Stimulated activated CD4-positive, alpha-beta T cell treated with anti-CD3 and anti-CD28 coated beads, Interleukin-4, amount 100 ng/mL, for 1 hour (primary cell): ENCODE results near the gene GPM6B.

Source experiments
- DNase-seq: peaks from one replicate; pipeline ENCODE4 v3.0.0-alpha.2; 2020

The GPM6B gene

GRCh38 chrX:13816643-13817627 lies at the start of gene GPM6B:
GPM6B (minus strand) TSS chrX:13817093; CDS start chrX:13816904, 189 bp downstream.
- DNase-seq, result no peak

- no peak for DNase-seq
Measured at GRCh38 chrX:13864264-13864663, 47.4 kb upstream of the GPM6B start.

GRCh38 chrX:13863324-13863723 lies 46.4 kb upstream of the GPM6B start:
- no peak for DNase-seq

GRCh38 chrX:13859724-13860123 lies 42.8 kb upstream of the GPM6B start:
- DNase-seq, result no peak

- no peak for DNase-seq
Measured at GRCh38 chrX:13857804-13858203, 40.9 kb upstream of the GPM6B start.

GRCh38 chrX:13855689-13856450 lies 39.0 kb upstream of the GPM6B start:
- no peak for DNase-seq

- no peak for DNase-seq
Measured at GRCh38 chrX:13854003-13854402, 37.1 kb upstream of the GPM6B start.

- DNase-seq, result no peak
Measured at GRCh38 chrX:13852001-13852695, 35.3 kb upstream of the GPM6B start.

GRCh38 chrX:13845721-13846378 lies 29.0 kb upstream of the GPM6B start:
- DNase-seq, result no peak

- no peak for DNase-seq
Measured at GRCh38 chrX:13843150-13843721, 26.3 kb upstream of the GPM6B start.

GRCh38 chrX:13840121-13840520 lies 23.2 kb upstream of the GPM6B start:
- no peak for DNase-seq

- no peak for DNase-seq
Measured at GRCh38 chrX:13837290-13837745, 20.4 kb upstream of the GPM6B start.

GRCh38 chrX:13836575-13836974 lies 19.7 kb upstream of the GPM6B start:
- no peak for DNase-seq

GRCh38 chrX:13835825-13836224 lies 18.9 kb upstream of the GPM6B start:
- no peak for DNase-seq

GRCh38 chrX:13834355-13834754 lies 17.5 kb upstream of the GPM6B start:
- DNase-seq, result no peak

GRCh38 chrX:13829983-13830382 lies 13.1 kb upstream of the GPM6B start:
- DNase-seq, result no peak

GRCh38 chrX:13828392-13828791 lies 11.5 kb upstream of the GPM6B start:
- no peak for DNase-seq

GRCh38 chrX:13827298-13828090 lies 10.6 kb upstream of the GPM6B start:
- no peak for DNase-seq

GRCh38 chrX:13826770-13827169 lies 9.9 kb upstream of the GPM6B start:
- DNase-seq, result no peak

GRCh38 chrX:13825178-13825762 lies 8.4 kb upstream of the GPM6B start:
- no peak for DNase-seq

- no peak for DNase-seq
Measured at GRCh38 chrX:13824746-13825145, 7.9 kb upstream of the GPM6B start.
